HS-27A (cell line): ENCODE results near the gene NFASC.

Source experiments
- DNase-seq: peaks from one replicate; pipeline ENCODE4 v3.0.0-alpha.2; 2012; ENCODE audit warnings: low read depth, missing footprints

Gene NFASC

DNA sequence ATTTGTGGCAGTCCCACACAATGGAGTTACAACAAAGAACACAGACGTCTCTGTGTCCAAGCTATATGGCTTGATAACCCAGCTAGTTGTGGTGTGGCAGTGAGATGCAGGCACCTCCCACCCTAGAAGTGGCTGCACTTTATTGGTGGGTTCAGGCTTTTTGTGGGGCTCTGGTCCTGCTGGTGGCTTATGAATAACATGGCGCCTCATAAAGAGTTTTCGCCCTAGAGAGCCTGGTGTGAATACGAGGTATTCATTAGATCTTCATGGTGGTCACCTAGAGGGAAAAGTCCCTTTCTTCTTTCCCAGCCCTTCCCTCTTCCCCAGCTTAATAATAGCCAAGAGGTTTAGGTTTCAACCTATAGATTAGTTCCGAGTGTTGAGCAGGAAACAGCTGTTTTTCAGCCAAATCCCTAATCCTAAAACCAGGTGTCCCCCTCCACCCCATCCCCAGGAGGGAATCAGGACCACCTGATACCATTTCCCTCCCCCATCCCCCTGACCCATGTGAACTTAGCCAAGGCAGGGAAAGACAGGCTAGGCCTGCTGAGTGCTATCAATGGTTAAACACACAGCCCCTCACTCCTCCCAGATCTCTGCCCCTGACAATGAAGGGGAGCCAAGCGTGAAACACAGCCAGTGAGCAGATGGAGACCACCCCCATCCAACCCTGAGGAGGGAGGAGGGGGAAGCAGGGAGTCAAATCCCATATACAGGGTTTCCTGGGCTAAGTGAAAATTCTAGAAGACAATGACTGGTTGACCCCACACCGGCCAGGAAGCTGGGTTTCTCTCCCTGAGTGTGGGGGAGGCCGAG, 58.2 kb downstream of the NFASC start:
- no peak for DNase-seq

- no peak for DNase-seq
Observed at GRCh38 chr1:204929487-204930154, 59.0 kb downstream of the NFASC start.

GRCh38 chr1:204930155-204930523, 59.5 kb downstream of the NFASC start:
- DNase-seq, result no peak

GRCh38 chr1:204931313-204931712, 60.7 kb downstream of the NFASC start:
- DNase-seq, result no peak

- DNase-seq, result no peak
Observed at GRCh38 chr1:204931768-204932572, 61.3 kb downstream of the NFASC start.

- DNase-seq, result no peak
Observed at GRCh38 chr1:204932573-204932909, 61.9 kb downstream of the NFASC start.

GRCh38 chr1:204935155-204935554, 64.5 kb downstream of the NFASC start:
- DNase-seq, result no peak

GRCh38 chr1:204936765-204937164, 66.1 kb downstream of the NFASC start:
- no peak for DNase-seq

DNA sequence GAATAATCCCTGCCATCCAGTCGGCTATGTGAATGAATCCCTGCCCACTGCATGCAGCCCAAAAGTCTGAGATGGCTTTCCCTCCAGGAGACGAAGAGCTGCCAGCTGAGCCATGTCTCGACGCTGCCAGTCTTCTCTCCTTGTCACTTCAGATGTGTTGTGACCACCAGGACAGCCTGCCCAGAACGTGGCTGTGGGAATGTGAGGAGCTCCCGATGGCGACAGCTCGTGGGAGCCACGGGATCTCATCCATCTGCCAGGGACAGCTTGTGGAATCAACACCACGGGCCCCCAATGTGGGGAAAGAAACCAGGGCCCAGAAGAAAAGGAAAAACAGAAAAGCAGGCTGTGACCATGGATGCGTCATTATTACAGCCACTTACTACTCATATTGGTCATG, 67.2 kb downstream of the NFASC start:
- no peak for DNase-seq

GRCh38 chr1:204940591-204940990, 69.9 kb downstream of the NFASC start:
- no peak for DNase-seq

DNA sequence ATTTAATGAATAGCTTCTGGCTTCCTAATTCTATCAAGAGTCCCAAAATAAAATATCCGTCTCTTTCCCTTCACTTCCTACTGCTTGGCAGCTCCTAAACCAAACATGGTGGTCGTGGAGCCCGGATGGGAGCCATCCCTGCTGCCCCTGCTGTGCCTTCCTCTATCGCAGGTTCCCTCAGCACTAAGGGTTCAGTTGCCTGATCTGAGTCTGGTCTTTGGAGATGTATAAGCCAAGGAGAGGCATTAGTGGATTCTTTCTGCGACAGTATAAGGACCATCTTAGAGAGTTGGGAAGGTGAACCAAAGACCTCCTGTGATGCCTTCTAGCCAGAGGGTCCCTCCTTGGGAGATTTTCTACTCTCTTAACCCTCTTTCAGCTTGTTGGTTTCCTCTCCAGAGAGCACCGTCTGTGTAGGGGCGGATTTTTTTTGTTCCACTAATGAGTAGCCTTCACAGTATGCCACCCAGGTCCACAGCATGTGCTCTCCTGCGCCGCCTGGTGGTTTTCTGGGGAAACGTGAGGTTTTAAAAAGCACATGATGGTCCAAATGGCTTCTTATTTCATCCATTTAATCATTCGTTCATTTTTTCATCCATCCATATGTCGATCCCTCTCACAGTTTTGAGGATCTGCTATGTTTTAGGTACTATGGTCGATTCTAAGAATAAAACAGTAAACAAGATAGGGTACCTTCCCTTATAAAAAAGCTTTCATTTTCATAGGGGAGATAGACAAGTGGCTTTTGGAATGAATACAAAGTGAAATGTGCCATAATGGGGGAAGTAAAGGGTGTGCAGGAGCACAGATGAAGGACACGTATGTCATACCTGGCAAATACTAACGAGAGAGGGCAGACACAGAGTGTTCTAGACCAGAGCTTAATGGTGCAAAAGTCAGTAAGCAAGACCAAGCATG, 71.0 kb downstream of the NFASC start:
- DNase-seq, result peak; percentile 9

DNA sequence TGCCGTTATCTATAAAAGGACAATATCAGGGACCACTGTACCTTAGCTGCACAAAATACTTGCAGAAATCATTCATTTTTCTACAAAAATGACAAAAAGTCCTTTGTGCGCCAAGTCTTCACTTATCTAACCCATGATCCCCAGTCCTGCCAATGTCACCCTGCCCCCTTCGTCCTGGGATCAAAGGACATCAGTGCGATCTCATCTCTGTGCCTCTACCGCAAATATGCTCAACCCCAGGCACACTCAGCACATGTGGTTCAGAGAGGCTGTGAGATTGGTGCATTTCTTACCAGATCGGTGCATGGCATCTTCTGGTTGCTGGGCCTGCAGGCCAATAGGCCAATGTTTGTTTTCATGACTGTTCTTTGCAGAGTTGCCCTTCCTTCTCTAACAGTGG, 72.8 kb downstream of the NFASC start:
- DNase-seq, result no peak

GRCh38 chr1:204944662-204945061, 74.0 kb downstream of the NFASC start:
- no peak for DNase-seq

DNA sequence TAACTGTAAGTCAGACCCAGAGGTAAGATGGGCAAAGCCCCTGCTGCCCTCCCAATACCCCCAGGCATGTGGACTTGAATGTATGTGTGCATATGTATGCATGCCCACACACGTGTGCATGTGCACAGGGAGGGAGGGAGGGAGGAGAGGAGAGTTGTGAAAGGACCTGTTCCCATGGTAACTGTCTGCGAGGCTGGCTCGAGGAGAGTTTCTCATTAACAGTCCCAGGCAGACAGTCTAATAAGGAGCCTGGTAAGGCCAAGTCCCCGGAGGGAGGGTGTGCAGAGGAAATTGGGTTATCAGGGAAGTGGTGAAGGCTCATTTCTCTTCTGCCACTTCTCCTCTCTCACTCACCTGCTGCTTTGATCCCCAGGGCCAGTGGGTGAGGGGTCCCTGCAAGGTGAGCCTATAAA, 74.9 kb downstream of the NFASC start:
- no peak for DNase-seq

GRCh38 chr1:204946640-204947039, 76.0 kb downstream of the NFASC start:
- no peak for DNase-seq

GRCh38 chr1:204947338-204947737, 76.7 kb downstream of the NFASC start:
- no peak for DNase-seq

GRCh38 chr1:204947747-204948146, 77.1 kb downstream of the NFASC start:
- DNase-seq, result no peak

DNA sequence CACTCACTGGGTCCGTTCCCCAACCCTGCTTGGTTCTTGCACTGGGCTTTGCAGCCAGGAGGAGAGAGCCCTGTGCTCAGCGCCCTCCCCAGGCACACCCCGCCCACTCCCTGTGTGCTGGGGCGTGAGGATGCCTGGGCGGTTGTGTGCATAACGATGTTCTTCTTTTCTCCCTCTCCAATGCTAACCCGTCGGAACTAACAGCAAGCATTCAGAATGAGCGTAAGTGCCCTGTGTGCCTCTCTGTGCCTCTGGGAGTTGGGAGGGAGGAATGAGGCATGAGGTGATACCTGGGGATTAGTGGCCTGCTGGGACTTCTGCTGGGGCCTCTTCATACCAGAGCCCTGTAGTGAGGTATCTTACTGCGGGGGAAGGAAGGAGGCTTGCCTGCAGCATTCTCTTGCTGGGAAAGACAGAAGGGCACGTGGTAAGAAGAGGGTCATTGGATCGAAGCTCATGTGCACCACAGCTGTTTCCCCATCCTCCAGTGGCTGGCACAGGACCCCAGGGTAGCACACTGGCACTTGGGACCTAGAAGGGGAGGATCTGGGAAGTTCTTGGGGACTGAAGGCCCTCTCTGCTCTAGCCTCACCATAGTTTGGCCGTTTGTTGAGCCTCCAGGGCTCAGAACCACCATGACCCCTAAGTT, 79.8 kb downstream of the NFASC start:
- no peak for DNase-seq

- DNase-seq, result no peak
Observed at GRCh38 chr1:204958317-204959307, 88.0 kb downstream of the NFASC start.

GRCh38 chr1:204959374-204959773, 88.7 kb downstream of the NFASC start:
- DNase-seq, result no peak
